K562 (cell line): Measurements from ENCODE around the gene NAA40.

ENCODE experiments used
- EHMT2 ChIP-seq: fragments of 450-650 bp; IDR thresholded peaks from 2 replicates; pipeline ENCODE4 v1.6.1; 2018; ENCODE audit warnings: antibody characterized with exemption
- HDGF ChIP-seq: fragments of 450-650 bp; IDR thresholded peaks from 2 replicates; pipeline ENCODE4 v1.6.1; 2016
- IRF1 ChIP-seq: sonication (generic); formaldehyde crosslinking; IDR thresholded peaks from 2 replicates; pipeline ENCODE4 v1.8.0; 2022; ENCODE audit warnings: missing genetic modification reagents, mild to moderate bottlenecking, borderline replicate concordance
- JUNB ChIP-seq: fragments of 450-650 bp; formaldehyde crosslinking; conservative IDR thresholded peaks from 2 replicates; pipeline ENCODE4 v1.4.0; 2020; ENCODE audit warnings: mild to moderate bottlenecking
- MCM2 ChIP-seq: fragments of 450-650 bp; IDR thresholded peaks from 2 replicates; pipeline ENCODE4 v1.6.1; 2017; ENCODE audit warnings: low read depth, mild to moderate bottlenecking
- NFRKB ChIP-seq: fragments of 450-650 bp; IDR thresholded peaks from 2 replicates; pipeline ENCODE4 v1.6.1; 2016; ENCODE audit warnings: low read depth
- PML ChIP-seq: IDR thresholded peaks from 2 replicates; pipeline ENCODE4 v1.6.1; 2012; ENCODE audit warnings: low read length, inconsistent platforms
- RAD21 ChIP-seq, 2 experiments: fragments of 250-450 bp in 1 of 2; fragments of 450-650 bp in 1 of 2; sonication (Bioruptor Pico) in 1 of 2; formaldehyde crosslinking in 1 of 2; IDR thresholded peaks in 1 of 2; conservative IDR thresholded peaks in 1 of 2; 2 replicates each; pipeline versions ENCODE4 v1.4.0 to v1.8.0; 2020 to 2022; ENCODE audit warnings: mild to moderate bottlenecking in 2 of 2, moderate library complexity in 1 of 2
- SP2 ChIP-seq: IDR thresholded peaks from 2 replicates; pipeline ENCODE4 v1.6.1; 2011; ENCODE audit warnings: mild to moderate bottlenecking, low read depth, low read length, moderate library complexity; ENCODE audit not compliant: poor library complexity, severe bottlenecking; ENCODE audit errors: extremely low read depth
- ZNF398 ChIP-seq: fragments of 250-450 bp; sonication (Bioruptor Pico); IDR thresholded peaks from 2 replicates; pipeline ENCODE4 v1.8.0; 2021; ENCODE audit warnings: moderate library complexity, mild to moderate bottlenecking, inconsistent platforms
- TF ChIP-seq, protein P1 (sequence below): fragments of 250-450 bp; sonication (Bioruptor Pico); IDR thresholded peaks from 2 replicates; pipeline ENCODE4 v1.5.0; 2021
- TF ChIP-seq, protein P2 (sequence below), 3 experiments: IDR thresholded peaks in 2 of 3; conservative IDR thresholded peaks in 1 of 3; 2 replicates each; pipeline ENCODE4 v1.5.1; 2011 to 2012; ENCODE audit warnings: low read length in 3 of 3, mild to moderate bottlenecking in 3 of 3, control low read depth in 2 of 3, improper control_type of control experiment in 1 of 3, inconsistent platforms in 1 of 3, low read depth in 1 of 3, mixed read lengths in 1 of 3, moderate library complexity in 1 of 3; ENCODE audit not compliant: insufficient read depth in 2 of 3
- TF ChIP-seq, protein P3 (sequence below): fragments of 450-650 bp; conservative IDR thresholded peaks from 2 replicates; pipeline ENCODE4 v1.6.1; 2016; ENCODE audit warnings: missing genetic modification characterization, low read depth, mild to moderate bottlenecking, missing compliant biosample characterization, moderate library complexity

DNA sequence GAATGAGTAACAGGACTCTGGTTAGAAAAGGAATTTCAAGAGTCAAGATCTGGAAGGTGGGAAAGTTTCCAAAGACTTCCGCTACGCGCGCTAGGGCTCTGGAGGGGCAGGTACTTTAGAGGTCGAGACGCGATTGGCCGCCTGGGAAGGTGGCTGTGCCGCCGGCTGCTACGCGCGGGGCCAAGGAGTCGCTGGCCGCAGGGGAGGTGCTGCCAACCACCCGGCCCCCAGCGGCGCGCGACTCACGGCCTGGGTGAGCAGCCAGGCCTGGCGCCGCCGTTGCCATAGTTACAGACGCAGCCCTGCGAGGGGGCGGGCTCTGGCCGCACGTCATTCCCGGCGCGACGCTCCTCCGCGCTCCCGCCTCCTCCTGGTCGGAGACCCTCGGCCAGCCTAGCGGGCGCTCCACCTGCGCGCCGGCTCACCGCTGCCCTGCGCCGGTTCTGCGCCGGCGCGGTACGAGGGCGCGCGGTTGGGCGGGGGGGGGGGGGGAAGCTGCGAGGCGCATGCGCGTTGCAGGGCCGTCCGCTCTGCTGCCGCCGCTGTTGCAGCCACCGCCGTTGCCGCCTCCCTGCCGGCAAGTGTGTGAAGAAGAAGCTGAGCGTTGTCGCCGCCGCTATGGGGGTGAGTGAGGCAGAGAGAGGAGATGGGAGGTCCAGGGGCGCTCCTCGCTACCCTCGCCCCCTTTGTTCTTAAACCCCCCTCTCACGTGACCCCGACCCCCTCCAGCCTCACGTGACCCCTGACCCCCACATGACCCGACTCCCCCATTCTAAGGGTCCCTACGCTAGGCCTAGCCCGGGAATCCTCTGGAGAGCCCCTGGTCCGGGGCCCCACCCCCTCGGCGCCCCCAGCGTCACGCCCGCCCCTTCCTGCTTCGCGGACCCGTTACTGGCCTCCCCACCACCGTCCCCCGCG, at the start of gene NAA40:
- TF ChIP-seq, protein P1, sequence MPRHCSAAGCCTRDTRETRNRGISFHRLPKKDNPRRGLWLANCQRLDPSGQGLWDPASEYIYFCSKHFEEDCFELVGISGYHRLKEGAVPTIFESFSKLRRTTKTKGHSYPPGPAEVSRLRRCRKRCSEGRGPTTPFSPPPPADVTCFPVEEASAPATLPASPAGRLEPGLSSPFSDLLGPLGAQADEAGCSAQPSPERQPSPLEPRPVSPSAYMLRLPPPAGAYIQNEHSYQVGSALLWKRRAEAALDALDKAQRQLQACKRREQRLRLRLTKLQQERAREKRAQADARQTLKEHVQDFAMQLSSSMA (CRISPR knock-in tag): no peak
- TF ChIP-seq NFRKB (no peak), IRF1 (CRISPR knock-in tag) (no peak), SP2 (no peak), RAD21 (CRISPR knock-in tag; conservative IDR thresholded peaks at IDR 0.05 in 1 of 2, IDR thresholded peaks at IDR 0.05 in 1 of 2) (no peak), PML (no peak), EHMT2 (no peak), MCM2 (no peak), ZNF398 (CRISPR knock-in tag) (no peak), JUNB (no peak), HDGF (no peak)
- TF ChIP-seq, protein P2, sequence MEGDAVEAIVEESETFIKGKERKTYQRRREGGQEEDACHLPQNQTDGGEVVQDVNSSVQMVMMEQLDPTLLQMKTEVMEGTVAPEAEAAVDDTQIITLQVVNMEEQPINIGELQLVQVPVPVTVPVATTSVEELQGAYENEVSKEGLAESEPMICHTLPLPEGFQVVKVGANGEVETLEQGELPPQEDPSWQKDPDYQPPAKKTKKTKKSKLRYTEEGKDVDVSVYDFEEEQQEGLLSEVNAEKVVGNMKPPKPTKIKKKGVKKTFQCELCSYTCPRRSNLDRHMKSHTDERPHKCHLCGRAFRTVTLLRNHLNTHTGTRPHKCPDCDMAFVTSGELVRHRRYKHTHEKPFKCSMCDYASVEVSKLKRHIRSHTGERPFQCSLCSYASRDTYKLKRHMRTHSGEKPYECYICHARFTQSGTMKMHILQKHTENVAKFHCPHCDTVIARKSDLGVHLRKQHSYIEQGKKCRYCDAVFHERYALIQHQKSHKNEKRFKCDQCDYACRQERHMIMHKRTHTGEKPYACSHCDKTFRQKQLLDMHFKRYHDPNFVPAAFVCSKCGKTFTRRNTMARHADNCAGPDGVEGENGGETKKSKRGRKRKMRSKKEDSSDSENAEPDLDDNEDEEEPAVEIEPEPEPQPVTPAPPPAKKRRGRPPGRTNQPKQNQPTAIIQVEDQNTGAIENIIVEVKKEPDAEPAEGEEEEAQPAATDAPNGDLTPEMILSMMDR (IDR thresholded peaks at IDR 0.05 in 2 of 3, conservative IDR thresholded peaks at IDR 0.05 in 1 of 3; ENCODE audit: insufficient read depth in 2 of 3, low read depth in 1 of 3, low read length in 3 of 3): peak in 1 of 3 experiments; percentile 22; a peak in 2 of 6 replicates
- TF ChIP-seq, protein P3, sequence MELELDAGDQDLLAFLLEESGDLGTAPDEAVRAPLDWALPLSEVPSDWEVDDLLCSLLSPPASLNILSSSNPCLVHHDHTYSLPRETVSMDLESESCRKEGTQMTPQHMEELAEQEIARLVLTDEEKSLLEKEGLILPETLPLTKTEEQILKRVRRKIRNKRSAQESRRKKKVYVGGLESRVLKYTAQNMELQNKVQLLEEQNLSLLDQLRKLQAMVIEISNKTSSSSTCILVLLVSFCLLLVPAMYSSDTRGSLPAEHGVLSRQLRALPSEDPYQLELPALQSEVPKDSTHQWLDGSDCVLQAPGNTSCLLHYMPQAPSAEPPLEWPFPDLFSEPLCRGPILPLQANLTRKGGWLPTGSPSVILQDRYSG (tag): no peak
